ENCODE data around the gene PHACTR3.
"Not testable (repeated sequence)": the region's sequence is repeated elsewhere in the genome, so short reads cannot be mapped to it uniquely, and the experiment has no call there.

The PHACTR3 gene

GRCh38 chr20:59828125-59829053 lies 224.0 kb downstream of the PHACTR3 start:
- DNase-seq (ENCODE audit: low read depth): no peak

DNA sequence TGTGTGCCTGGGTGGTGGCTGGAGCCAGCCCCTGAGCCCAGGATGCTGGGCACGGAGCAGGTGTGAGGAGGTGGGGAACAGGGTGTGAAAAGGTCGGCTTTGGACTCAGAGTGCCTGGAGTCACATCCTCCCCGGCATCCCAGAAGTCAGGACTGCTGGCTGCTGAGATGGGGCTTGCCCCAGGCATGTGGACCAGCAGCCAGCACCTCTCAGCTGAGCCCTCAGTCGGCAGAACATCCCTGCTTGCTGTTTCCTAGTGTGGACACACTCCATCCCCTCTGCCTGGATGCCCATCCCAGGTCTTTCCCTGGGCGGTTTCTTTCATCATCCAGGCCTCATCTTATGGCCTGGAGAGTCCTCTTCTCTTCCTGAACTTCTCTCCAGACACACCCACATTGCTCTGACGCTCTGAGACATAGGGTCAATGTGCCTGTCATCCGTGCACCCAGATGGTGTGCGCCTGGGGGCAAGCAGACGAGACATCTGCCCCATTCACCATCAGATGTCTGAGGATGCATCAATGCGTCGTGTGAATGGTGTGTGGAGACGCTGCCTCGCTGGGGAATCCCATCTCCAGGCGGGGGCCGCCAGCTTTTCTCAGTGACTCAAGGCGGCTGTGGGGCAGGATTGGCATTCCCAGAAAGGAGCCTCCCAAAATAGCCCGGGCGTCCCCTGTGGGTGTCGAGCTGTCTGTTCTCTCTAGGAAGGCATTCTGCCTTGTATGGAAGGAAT lies 224.9 kb downstream of the PHACTR3 start:
- no peak for DNase-seq (ENCODE audit: low read depth)

DNA sequence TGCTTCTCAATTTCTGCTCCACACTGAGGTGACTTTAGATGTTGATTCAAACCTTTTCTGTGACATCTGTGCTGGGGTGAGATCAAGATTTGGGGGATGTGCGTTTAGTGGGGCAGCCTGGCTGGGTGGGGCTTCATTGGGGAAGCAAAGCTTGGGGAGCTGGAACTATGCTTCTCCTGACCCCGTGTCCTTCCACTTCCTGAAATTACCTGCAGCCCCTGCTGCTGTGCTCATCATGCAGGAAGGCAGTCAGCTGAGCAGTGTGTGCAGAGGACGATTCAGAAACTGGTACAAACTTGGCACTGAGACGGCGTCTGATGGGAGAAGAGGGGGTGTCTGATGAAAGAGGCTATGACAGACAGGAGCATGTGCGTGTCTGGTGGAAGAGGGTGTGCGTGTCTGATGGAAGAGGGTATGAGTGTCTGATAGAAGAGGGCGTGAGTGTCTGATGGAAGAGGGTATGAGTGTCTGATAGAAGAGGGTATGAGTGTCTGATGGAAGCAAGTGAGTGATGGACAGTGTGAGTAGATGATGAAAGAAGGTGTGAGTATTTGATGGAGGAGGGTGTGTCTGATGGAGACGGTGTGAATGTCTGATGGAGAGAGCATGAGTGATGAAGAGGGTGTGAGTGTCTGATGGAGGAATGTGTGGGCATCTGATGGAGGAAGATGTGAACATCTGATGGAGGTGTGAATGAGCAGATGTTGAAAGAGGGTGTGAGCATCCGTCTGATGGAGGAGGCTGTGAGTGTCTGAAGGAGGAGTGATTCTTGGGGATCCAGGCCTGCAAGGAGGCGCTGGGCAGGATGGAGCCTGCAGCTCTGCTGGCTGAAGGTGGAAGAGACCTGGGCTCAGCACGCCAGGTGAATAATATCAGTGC lies 225.7 kb downstream of the PHACTR3 start:
- DNase-seq (ENCODE audit: low read depth): no peak

- DNase-seq (ENCODE audit: low read depth): no peak
Observed at GRCh38 chr20:59830665-59831023, 226.3 kb downstream of the PHACTR3 start.

DNA sequence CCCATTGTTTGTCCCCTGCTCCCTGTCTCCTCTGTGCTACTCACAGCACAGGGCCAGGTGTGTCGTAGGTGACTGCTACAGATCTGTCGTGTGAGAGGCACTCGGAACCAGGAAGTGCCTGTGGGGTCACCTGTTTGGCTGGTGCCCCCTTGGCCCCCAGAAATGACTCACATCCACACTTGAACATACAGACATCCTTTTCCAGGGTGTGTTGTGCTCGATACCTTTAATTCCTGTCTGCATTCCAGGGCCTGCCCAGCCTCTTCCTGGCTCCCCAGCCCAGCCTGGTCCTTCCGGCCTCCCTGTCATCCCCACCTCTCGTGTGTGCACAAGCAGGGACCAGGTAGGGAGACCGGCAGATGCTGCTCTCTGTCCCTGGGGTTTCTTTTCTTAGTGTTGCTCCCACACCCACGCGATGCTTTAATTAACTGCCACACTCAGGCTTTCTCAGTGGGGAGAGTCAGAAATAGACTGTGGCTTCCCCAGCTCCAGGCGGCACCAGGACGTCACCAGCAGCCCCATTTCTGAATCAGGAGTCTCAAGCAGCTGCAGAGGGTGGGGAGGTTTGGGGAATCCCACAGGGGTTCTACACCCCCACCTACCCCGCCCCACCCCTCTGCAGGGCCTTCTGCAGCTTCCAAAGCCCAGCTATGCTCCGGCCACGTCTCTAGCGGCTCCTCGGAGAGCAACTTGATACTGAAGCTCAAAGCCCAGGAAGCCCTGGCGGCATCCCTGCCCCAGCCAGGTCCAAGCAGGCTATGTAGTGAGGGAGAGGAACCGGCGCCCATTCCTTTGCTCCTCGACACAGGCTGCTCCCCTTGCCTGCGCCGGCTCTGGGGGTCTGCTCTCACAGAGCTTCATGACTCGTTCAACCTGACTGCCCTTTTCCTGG lies 226.9 kb downstream of the PHACTR3 start:
- no peak for DNase-seq (ENCODE audit: low read depth)

GRCh38 chr20:59831916-59832270 lies 227.6 kb downstream of the PHACTR3 start:
- no peak for DNase-seq (ENCODE audit: low read depth)

GRCh38 chr20:59832406-59833363 lies 228.3 kb downstream of the PHACTR3 start:
- no peak for DNase-seq (ENCODE audit: low read depth)

DNA sequence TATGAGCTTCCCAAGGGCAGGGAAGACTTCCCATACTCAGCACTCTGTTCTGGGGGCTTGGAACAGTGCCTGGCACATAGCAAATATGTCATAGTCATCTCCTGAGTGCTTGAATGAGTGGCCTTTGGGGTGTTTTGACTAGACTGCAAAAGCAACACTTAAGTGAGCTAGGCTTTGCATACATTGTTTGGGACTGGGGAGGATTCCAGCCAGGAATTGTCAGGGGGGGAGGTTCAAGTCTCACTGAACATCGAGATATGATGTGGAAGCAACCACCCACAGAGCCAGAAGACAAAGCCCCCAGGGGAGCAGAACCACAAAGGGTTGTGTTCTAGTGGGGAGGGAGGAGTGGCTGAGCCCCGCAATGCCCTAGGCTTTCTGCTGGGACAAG lies 230.7 kb downstream of the PHACTR3 start:
- DNase-seq (ENCODE audit: low read depth): no peak

- DNase-seq (ENCODE audit: low read depth): no peak
Observed at GRCh38 chr20:59835448-59836395, 231.4 kb downstream of the PHACTR3 start.

DNA sequence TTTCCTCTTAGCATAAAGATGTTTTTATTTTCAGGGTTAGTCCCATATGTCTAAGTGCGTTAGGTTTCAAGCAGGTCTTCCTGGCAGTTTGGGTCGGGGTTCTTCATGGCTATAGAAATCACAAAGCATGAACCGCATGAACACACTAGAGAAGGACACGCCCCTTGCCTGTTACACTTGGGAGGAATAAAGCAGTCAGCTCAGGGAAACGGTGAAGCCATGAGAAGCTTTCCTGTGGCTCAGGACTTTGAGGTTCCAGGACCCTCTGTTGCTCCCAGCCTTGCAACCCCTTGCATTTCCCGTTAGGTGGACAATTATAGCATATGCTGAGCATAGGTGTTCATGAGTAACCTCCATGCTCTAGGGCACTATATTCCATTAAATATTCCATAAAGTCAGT lies 232.4 kb downstream of the PHACTR3 start:
- no peak for DNase-seq (ENCODE audit: low read depth)

GRCh38 chr20:59837623-59838394 lies 233.5 kb downstream of the PHACTR3 start:
- DNase-seq (ENCODE audit: low read depth): no peak

DNA sequence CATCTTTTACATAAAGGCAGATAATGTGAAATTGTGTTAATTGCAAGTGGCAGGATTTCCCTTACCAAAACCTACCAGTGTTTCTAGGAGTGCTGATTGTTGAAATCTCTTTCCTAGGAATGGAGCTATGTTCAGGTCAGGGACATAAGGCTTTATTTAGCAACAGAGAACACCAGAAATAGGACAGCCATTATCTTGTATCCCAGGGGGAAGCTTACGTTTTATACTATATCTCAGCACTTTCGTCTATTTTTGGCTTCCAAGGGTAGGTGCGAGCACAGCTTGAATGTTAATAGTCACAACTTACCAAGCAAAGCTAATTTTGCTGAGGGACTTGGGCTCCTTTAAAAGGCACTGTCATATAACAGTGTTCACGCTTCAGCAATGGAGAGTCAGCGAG lies 235.1 kb downstream of the PHACTR3 start:
- DNase-seq (ENCODE audit: low read depth): no peak

GRCh38 chr20:59845472-59845871 lies 241.1 kb downstream of the PHACTR3 start:
- no peak for DNase-seq (ENCODE audit: low read depth)

DNA sequence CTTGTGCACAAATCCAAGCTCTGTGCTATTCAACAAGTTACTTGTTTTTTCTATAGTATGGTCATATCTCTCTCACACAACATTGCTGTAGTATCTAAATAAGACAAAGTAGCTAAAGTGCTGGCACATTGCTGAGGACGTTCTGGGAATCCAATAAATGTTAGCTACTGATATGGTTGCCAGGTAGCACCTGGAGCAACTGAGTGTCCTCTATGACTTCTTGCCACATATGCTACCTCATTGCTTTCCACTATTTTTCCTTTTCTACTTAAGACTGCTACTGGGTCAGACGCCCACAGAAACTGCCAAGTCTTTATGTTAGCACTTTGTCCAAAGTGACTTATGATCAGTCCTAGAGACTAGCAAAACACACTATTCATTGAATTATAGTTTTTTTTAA lies 243.8 kb downstream of the PHACTR3 start:
- no peak for DNase-seq (ENCODE audit: low read depth)

GRCh38 chr20:59850018-59850641 lies 245.8 kb downstream of the PHACTR3 start:
- DNase-seq (ENCODE audit: low read depth): no peak

- DNase-seq (ENCODE audit: low read depth): not testable (repeated sequence)
Observed at GRCh38 chr20:59856526-59856925, 252.2 kb downstream of the PHACTR3 start.

DNA sequence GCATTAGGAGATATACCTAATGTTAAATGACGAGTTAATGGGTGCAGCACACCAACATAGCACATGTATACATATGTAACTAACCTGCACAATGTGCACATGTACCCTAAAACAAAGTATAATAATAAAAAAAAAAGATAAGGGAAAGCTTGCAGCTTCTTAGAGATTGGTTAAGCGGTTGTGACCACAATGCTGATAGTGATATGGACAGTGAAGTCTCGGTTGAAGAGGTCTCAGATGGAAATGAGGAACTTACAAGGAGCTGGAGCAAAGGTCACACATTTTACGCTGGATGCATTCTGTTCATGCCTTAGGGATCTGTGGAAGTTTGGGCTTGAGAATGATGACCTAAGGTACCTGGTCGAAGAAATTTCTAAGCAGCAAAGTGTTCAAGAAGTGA lies 252.6 kb downstream of the PHACTR3 start:
- not testable (repeated sequence) for DNase-seq (ENCODE audit: low read depth)

- DNase-seq (ENCODE audit: low read depth): no peak
Observed at GRCh38 chr20:59857966-59858365, 253.6 kb downstream of the PHACTR3 start.

Measured in stimulated activated CD4-positive, alpha-beta T cell treated with anti-CD3 and anti-CD28 coated beads, Interleukin-2, amount 100 ng/mL, for 4 hours (primary cell).